HG03045 (cell line): Measurements from ENCODE around the gene SMIM38.

Experiments used
- ATAC-seq: cut with Tn5 transposase; IDR thresholded peaks from one replicate; pipeline ENCODE4 v1.9.1; 2021; ENCODE audit warnings: mild to moderate bottlenecking, moderate library complexity; ENCODE audit not compliant: unreplicated experiment

The SMIM38 gene

GRCh38 chr11:69157822-69158231, 2.1 kb downstream of the SMIM38 start:
- ATAC-seq, result no peak

DNA sequence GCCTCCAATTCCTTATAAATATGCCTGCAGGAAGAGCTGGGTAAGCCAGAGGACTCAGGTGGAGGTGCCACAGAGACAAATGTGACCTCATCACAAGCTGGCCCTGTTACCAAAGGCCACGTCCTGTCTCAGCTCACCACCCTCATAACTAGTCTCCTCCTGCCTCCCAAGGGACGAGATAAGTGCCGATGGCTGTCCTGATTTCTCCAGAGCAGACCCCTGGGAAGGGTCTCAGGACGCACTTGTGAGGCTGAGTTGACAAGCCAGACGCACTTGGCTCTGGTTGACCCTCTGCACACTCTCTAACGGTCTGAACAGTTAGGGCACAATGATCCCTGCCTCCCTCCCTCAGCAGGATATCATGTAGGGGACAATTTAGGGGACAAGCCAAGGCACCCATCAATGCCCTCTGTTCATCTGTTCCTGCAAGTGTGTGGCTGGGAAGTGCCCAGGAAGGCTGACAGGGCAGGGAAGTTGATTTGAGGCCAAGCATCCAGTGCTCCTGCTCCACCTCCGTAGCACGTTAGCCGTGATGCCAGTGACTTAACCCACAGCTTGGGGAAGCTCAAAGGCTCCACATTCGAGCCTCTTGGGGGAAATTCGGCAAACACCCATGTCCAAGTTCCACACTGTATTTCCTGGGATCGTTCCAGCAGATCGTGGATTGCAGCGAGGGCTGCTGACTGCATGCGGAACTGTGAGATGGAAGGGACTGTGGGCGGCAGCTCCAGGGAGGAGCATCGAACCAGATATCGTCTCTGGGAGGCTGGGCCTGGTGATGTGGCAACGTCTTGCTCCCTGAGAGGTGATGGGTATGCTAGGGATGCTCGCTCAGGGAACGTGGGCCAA, 2.8 kb downstream of the SMIM38 start:
- ATAC-seq, result no peak

DNA sequence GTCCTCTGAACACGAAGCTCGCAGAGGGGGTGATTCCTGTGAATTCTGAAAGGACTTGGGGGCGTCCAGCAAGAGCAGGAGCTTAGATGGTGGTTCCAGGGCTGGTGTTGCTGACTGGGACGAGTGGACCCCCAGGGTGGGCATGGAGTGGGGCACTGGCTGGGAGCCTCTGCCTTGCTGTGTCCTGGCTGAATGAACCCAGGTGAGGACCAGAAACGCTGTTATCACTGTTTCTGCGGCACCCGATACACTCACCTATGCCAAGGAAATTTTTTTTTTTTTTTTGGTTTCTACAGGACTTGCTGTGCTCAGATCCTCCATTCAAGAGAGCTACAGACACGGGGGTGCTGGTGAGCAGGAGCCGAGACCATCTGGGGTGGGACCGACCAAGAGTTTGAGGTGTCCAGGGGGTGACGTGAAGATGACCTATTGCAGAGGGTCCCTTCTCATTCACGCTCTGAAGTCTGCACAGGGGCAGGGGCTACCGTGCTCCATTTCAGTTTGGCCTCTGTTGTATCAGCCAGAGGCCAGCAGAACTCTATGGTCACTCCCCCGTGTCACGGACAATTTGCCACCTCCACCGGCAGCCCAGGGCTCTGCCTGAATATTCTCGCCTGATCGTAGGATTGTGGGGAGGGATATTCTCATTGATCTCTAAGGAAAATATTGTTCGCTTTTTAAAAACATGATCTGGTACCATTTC, 3.6 kb downstream of the SMIM38 start:
- ATAC-seq, result no peak

- no peak for ATAC-seq
Measured at GRCh38 chr11:69160296-69161116, 4.8 kb downstream of the SMIM38 start.

DNA sequence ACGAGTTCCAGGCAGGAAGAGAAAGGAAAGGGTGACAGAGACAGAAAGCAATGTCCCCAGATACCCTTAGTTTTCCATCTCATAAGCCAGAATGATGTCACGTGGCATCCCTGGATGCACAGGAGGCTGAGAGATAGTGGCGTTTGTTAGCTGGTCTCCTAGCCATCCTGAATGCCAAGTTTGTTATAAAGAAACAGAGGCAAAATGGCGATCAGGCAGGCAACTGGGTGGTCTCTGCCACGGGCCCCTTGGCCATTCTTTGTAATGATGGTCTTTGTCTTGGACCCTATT, 5.3 kb downstream of the SMIM38 start:
- ATAC-seq, result no peak

DNA sequence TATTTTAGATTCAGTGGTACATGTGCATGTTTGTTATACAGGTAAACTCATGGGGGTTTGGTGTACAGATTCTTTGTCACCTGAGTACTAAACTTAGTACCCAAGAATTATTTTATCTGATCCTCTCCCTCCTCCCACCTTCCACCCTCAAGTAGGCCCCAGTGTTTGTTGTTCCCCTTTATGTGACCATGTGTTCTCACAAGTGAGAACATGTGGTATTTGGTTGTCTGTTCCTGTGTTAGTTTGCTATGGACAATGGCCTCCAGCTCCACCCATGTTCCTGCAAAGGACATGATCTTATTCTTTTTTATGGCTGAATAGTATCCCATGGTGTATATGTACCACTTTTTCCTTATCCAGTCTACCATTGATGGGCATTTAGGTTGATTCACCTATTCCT, 6.8 kb downstream of the SMIM38 start:
- ATAC-seq, result no peak

- no peak for ATAC-seq
Measured at GRCh38 chr11:69163842-69164241, 8.1 kb downstream of the SMIM38 start.

GRCh38 chr11:69164824-69165223, 9.1 kb downstream of the SMIM38 start:
- no peak for ATAC-seq

GRCh38 chr11:69165775-69166174, 10.0 kb downstream of the SMIM38 start:
- no peak for ATAC-seq

GRCh38 chr11:69166218-69167115, 10.7 kb downstream of the SMIM38 start:
- peak; percentile 79 for ATAC-seq

GRCh38 chr11:69167130-69167915, 11.6 kb downstream of the SMIM38 start:
- peak; percentile 6 for ATAC-seq

- no peak for ATAC-seq
Measured at GRCh38 chr11:69167916-69168691, 12.4 kb downstream of the SMIM38 start.

DNA sequence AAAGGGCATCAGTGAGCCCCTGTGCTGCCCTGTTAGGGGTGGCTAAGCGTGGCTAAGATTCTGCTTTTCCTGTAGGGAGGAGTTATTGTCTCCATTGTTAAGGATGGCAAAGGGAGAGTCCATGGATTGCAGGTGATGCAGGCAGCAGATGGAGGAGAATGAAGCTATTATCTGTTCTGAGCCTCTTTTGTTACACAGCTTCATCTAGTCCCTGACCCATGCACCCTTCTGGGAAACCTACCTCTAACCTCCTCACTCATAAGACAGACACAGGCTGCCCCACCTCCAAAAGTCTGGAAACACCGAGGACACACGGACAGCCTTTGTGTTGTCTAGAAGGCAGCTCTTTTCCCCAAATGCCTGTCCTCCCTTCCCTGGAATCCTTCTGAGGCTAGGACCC, 13.7 kb downstream of the SMIM38 start:
- ATAC-seq, result no peak

DNA sequence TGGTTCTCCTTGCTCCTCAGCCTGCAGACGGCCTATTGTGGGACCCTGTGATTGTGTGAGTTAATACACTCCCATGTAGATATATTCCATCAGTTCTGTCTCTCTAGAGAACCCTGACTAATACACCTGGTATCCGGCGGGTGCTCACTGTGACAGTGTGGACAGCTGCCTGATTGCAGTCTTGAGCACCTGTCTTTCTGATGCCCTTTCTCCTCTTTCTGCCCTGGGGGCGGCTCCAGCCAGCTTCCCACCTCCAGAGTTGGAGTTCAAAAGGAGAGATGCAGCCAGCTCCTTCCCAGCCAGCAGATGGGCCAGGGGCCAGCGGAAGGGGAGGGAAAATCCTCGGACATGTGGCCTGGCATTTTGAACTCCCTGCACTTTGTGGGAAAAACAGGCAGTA, 15.0 kb downstream of the SMIM38 start:
- no peak for ATAC-seq

DNA sequence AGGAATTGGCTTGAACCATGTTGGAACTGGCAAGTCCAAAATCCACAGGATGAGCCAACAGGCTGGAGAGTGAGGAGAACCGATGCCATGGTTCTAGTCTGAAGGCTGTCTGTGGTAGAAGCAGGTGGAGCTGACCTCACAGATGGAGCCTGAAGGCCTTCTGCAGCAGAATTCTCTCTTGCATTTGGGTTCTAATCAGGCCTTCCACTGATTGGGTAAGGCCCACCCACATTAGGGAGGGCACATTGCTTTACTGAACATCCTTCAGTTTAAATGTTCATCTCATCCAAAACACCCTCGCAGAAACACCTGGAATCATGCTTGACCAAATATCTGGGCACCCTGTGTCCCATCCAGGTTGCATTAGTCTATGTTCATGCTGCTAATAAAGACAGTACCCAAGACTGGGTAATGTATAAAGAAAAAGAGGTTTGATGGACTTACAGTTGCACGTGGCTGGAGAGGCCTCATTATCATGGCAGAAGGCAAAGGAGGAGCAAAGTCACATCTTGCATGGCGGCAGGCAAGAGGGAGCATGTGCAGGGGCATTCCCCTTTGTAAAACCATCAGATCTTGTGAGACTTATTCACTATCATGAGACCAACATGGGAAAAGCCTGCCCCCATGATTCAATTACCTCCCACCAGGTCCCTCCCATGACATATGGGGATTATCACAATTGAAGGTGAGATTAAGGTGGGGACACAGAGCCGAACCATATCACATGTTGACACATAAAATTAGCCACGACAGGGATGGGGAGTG, 15.9 kb downstream of the SMIM38 start:
- no peak for ATAC-seq

DNA sequence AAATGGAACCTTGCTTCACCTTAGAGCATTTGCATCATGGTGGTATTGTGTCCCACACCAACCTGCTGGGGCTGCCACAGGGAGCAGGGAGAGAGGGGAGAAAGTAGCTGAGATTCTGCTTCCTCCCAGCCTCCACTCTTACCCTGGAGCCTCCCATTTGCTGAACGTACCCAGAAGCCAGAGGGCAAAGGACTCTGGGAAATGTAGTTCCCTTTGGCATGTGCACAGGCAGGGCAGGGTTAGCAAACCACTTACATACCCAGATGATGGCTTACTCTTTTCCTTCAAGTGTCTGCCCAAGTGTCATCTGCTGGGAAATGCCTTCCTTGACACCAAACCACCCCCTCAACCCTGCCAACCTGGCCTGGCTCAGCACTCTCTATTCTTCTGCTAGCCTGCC, 16.9 kb downstream of the SMIM38 start:
- ATAC-seq, result no peak

DNA sequence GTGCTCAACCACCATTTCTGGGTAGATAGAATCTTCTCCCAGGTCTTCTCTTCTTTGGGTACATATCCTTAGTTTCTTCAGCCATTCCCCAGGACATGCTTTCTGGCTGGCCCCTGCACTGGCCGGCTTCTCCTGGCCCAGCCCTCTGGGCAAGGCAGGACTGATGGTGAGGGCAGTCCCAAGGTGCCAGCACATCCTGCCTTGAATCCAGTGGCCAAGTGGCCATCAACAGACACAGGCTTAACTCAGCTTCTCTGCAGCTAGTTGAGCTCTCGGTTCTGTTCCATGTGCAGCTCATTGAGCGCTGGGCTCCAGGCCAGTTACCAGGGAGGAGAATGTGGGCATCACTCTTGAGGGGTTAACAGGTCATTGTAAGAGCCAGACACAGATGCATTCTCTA, 17.6 kb downstream of the SMIM38 start:
- ATAC-seq, result no peak

- no peak for ATAC-seq
Measured at GRCh38 chr11:69173925-69174581, 18.3 kb downstream of the SMIM38 start.
